Globus pallidus (tissue), 1 donor: ENCODE data around the gene MTFR1L.
A peak's percentile ranks its signal among the peaks of the same experiment; 100 is the strongest.
"Not testable (repeated sequence)": the region's sequence is repeated elsewhere in the genome, so short reads cannot be mapped to it uniquely, and the experiment has no call there.

ENCODE experiments used
- DNase-seq: peaks from one replicate; pipeline ENCODE4 v3.0.0-alpha.2; 2015; ENCODE audit warnings: low spot score

Gene MTFR1L

DNA sequence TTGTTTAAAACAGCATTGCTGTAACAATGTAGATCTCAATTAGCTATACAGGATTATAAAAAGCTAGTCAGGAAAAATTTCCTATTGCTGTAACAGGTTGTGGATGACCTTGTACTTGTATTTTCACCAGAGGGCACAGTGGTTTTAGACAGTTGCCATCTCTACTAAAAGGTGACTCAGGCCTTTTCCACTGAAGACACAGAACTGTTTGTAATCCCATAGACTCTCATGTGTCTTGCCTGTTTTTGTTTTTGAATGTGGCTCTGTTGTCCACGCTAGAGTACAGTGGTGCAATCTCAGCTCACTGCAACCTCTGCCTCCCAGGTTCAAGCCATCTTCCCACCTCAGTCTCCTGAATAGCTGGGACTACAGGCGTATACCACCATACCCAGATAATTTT, 5.9 kb downstream of the MTFR1L start:
- DNase-seq: no peak

DNA sequence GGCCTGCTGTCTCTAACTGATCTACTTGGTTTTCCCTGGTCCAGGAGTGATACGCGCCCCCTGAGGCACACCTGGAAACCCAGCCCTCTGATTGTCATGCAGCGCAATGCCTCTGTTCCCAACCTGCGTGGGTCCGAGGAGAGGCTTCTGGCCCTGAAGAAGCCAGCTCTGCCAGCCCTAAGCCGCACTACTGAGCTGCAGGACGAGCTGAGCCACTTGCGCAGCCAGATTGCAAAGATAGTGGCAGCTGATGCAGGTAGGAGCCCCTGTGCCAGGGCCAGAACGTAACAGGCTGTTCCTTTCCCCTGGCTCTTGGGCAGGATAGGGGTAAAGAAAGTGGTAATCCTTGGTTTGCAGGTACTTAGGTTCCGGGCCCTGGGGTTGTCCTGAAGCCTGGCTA, 6.8 kb downstream of the MTFR1L start:
- DNase-seq: no peak

DNA sequence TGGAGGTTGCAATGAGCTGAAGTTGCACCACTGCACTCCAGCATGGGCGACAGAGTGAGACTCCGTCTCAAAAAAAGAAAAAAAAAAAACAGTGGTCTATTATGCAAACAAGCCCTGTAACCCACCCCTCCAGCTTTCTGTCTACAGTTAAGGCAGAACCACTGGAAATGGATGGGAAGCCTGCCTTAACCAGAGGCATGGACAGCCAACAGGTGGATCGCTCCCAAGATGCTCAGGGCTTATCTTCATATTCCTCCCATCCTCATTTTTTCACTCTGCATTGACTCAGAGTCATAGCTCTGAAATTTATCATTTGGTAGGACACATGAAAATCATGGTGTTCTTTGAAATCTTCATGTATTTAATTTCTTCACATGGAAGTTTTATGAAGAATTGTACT, 8.7 kb downstream of the MTFR1L start:
- DNase-seq: no peak

DNA sequence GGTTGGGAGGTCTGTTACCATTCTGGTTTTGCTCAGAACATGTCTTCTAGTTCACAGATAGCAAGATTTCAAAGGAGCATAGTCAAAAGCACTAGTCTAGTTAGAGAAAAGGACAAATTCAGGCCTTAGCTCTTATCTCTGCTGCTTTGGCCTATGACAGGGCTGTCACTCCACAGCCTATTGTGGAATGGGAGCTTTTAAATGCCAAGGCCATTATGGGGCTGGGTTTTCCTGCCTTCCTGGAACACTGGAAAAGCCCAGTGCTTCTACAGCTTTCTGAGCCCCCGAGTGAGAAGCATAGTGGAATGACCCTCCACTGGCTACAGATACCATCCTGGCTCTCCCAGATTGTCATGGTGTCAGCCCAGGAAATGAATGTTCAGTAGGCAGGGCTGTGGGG, 9.3 kb downstream of the MTFR1L start:
- no peak for DNase-seq

DNA sequence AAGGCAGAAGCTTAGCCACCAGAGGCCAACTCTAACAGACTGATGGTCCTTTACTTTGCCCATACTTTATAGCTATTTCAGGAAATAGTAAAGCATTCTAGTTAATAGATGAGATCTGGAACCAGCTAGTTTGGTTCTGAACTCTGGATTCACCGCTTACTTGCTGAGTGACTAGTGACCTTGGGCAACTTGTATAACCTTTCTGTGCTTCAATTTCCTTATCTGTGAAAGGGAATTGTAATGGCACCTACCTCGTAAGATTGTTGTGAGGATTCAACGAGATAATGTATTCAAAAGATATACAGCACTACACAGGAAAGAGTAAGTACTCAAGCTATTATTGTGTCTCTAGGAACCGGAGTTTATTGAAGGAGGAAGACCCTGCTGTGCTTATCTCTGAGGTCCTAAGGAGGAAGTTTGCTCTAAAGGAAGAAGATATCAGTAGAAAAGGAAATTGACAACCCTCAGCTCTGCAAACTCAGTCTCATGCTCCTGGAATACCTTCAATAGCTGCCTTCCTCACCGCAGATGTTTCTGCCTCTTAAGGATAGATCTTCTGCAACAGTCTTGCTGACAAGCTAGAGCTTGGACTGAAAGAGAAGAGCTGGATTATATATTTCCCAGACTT, 11.9 kb downstream of the MTFR1L start:
- DNase-seq: no peak

DNA sequence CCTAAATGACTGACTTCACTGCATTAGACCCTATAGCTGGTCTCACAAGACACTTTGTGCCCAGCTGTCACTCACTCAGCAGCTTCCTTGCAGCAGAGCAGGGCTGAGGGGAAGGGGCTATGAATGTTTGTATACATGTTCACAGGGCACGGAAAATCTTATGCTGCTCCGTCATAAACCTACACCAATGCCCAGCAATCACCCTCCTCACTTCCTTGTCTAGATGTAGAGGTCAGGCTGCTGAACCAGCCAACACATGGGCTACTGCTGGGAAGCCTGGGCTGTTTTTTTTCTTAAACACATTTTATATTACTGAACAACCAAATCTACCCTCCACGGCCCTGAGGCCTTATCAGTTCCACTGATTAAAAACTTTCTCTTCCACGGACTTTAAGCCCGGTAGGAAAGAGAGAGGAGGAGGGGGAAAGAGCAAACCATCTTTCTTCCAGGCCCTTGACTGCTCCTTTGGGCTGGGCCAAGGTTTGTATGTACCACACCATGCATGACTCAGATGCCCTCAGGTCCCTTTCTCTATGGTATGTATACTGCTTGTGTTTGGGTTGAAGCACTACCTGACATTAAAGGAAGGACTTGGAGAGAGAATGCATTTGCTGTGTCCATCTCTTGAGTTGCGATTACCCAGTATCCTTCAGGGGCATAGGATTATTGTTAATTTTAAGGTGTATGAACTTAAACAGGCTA, 12.7 kb downstream of the MTFR1L start:
- no peak for DNase-seq

DNA sequence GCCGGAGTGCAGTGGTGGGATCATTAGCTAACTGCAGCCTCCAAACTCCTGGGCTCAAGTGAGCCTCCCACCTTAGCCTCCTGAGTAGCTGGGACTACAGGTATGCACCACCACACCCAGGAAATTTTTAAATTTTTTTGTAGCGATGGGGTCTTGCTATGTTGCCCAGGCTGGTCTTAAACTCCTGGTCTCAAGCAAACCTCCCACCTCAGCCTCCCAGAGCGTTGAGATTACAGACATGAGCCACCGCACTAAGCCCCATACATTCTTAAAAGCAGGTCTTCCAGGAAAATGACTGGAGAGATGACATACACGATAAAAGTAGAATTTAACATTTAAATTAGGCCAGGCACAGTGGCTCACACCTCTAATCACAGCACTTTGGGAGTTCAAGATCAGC, 13.4 kb downstream of the MTFR1L start:
- no peak for DNase-seq

DNA sequence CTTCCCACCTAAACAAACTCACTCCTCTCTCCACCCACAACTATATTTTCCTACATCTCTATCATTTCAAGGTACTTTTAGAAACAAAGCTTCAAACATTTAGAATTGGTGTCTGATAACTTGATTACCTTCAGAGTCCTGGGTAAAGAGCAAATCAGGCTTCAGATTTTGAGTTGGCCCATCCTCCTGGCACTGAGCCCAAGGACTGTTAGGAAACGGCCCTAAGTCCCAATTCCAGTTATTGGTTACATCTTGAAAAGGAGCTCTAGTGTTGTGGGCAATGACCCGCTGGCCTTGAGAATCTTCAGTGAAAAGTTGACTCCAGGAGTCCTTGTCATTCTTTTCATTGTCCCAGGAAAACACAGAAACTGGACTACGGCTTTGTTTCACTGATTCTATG, 15.1 kb downstream of the MTFR1L start:
- no peak for DNase-seq

DNA sequence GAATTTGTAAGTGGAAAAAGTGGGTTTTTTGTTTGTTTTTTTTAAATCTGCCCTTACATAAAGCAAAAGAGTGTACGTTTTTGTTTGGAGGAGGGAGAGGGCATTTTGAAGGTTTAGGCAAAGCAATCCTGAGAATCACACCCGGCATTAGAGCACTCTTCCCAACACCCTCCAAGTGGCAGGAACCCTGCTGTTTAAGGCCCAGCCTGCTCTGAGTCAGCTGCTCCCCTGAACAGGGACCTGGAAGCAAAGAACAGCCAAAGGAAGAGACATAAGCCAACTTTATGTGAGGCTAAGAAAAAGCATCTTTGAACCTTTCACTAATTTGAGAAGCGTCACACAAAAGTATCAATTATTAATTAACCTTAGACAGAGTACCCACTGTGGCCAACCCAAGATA, 16.9 kb downstream of the MTFR1L start:
- DNase-seq: no peak

DNA sequence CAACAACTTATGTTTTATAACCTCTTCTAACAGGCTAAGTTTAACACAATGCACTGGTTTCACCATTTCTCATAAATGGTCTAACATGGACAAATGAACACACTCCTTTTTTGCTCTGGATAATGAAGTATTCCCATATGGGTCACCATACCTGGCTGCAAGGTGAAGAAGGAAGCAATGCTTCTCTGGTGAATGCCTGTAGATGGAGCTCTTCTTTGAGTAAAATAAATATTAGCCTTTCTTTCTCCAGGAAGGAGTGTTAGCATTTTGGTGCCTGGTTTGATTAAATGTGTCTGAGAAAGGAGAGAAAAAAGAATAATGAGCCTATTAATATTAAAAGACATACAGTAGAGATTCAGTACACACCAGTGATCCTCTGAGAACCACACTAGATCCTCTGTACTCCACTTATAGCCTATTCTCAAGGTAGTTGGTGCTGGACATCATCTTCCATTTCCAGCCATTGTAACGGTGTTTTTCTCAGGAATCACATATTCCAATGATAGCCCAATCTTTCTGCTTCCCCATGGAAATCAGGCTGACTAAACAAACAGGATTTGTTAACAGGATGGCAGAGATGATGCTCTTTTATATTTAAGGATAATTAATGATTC, 17.6 kb downstream of the MTFR1L start:
- no peak for DNase-seq

DNA sequence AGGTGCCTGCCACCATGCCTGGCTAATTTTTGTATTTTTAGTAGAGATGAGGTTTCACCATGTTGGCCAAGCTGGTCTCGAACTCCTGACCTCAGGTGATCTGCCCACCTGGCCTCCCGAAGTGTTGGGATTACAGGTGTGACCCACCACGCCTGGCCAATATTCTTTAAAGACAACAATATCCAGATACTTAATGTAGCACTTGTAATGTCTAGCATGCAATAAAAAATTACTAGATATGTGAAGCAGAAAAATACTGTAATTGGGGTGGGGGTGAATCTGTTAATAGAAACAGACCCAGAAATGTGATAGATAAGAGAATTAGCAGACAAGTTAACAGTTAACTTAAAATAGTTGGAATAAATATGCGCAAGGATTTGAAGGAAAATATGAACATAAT, 20.1 kb downstream of the MTFR1L start:
- DNase-seq: not testable (repeated sequence)

DNA sequence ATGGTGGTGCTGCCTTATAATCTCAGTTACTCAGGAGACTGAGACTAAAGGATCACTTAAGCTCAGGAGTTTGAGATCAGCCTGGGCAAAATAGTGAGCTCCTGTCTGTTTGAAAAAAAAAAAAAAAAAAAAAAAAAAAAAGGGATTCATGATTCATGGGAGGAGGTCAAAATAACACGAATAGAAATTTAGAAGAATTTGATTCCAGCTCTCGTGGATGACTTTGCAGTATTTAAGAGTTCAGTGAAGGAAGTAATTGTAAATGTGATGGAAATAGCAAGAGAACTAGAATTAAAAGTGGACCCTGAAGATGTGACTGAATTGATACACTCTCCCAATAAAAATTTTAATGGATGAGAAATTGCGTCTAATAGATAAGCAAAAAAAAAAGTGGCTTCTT, 23.7 kb downstream of the MTFR1L start:
- DNase-seq: no peak

DNA sequence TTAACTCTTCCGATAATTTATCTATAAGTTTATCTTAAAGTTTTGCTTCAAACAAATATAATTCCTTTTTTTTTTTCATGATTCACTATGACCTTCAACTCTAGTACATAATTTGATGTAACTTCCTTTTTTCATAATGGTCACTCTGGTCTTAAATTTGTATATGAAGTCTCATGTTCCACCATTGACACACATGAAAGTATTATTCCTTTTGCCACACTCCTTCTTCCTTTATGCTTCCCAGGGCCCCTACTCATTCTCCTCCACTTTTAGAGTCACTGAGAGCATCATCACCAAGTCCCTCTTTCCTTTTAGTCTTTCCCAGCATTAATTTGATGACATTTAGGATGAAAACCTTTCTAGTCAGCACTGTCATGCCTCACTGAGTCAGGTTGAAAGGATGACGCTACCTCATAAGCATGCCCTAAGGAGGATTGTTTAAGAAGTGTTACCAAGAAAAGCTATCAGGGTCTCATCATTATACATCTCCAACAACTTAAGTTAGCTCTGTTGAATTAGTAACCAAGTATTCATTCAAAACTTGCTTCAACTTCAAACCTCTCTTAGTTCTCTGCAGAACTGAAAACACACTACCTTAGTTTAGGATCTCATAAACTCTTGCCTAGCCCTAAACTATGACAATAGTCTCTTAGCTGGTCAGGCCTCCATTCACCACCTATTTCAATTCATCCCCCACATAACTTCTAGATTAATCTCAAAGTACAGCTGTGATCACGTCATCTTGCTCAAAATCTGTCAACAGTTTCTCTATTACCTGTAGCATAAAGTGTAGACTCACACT, 25.0 kb downstream of the MTFR1L start:
- DNase-seq: no peak

DNA sequence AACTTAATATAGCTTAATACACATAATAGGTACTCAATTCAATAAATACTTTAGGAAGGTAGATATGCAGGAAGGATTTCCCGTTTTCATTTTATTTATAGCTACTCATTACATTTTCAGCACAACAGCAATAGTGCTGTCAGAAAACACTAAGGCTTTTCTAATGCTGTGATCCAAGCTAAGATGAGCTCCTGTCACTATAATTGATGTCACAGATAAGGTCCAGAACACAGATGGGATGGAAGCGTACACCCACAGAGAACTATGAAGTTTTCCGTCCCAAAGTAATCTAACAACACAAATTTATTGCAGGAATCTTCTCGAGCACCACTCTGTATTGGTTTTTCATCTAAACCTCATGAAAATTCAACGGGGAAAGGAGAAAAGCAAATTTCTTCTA, 25.9 kb downstream of the MTFR1L start:
- DNase-seq: no peak

DNA sequence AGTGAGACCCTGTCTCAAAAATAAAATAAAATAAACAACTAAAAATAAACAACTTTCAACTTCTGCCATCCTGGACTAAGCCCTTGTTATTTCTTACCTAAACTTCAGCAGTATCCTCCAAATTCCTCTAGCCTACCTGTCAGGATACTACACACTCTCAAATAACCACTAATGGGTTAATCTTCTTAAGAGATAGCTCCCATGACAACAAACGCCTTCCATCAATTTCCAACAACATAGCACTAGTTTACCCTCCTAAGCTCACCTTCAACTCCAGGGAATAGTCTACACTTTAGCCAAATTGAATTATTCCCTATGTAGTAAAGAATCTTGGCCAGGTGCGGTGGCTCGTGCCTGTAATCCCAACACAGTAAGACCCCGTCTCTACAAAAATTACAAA, 28.2 kb downstream of the MTFR1L start:
- DNase-seq: no peak

DNA sequence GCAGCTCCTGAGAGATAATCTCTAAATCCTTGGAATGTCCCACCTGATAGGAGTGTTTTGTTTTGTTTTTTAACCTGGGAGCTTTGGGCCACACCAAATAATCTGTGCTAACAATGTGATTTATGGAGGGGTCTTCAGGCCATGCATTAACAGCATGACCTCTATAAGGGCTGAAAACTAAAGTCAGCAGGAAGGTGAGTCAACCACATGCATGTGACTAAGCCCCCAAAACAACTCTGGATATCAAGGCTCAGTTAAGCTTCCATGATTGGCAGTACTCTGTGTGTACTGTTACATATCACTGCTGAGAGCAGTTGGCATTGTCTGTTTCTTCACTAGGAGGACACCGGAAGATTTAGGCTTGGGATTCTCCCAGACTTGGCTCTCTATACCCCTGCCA, 28.8 kb downstream of the MTFR1L start:
- DNase-seq: no peak

DNA sequence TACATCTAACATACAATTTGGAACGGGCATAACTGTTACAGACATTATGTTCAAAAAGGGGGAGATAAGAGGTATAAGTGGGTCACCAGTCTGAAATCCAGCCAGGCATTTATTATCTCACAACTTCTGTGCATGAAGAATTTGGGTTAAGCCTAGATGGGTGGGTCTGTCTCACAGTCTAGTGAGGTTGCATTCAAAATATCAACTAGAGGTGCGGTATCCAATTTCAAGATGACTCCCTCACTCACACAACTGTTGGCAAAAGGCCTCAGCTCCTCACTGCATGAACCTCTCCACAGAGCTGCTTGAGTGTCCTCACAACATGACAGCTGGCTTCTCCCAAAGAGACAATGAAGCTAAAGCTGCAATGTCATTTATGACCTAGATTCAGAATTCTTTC, 34.8 kb downstream of the MTFR1L start:
- no peak for DNase-seq

DNA sequence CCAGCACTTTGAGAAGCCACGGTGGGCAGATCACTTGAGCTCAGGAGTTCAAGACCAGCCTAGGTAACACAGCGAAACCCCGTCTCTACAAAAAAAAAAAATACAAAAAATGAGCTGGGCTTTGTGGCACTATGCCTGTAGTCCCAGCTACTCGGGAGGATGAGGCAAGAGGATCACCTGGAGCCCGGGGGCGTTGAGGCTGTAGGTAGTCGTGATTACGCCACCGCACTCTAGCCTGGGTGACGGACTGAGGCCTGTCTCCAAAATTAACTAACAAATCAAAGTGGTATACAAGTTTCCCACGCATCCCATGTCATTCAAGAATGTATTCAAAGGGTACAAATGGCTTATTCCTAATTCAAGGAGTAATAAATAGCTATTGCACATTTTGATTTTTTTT, 37.1 kb downstream of the MTFR1L start:
- no peak for DNase-seq

DNA sequence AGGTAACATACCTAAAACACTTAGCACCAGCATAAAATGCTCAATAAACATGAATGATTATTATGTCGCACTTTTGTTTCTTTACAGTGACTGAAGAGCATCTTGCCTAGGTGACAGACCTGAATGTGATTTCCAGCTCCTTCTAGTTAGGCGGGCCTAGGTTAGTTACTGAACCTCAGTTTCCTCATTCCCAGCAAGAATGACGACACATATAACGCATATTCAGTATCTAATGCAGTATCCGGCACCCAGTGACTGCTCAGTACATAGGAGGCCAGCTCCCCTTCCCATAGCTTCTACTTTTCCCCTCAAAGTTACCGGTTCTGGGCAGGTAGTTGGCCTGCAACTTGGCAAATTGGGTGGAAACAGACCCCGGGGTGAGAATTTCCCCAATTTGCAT, 38.7 kb downstream of the MTFR1L start:
- DNase-seq: no peak

DNA sequence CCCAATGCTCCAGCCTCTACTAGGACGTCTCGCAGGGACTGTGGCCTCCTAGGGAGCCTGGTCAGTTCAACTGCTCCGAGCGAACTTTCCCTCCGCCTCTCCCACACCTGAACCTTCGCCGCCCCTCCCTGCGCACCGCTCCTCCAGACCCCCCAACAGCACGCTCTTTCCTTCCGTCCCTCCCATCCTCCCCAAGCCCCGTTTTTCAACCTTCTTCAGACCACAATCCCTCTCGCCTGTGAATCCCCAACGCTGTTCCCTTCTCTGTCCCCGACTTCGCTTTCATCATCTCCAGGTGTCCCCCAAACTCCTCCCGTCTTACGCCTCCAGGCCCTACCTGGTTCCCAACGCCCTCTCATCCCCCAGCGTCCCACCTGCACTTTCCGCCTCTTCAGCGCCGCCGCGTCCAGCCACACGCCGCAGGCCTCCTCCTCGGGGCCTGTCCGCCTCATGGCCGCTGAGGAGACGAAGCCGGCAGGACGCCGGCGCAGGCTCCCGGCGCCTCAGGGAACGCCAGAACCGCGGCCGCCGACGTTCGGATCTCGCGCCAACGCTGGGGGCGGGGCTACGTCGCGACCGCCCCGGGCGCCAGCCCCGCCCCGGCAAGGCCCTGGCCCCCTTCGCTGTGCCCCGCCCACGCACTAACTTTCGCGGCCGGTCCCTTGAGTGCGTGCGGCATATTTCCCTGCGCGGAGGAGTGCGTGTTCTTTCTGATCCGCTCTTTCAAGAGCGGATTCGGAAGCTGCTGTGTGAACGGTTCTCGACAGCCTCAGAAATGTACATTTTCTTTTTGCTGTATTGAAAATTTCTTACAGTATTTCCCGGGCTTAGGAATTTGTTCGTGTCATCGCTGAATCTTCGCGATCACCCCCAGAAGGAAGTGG, 39.4 kb downstream of the MTFR1L start, which contains the start of gene AUNIP:
AUNIP (minus strand) TSS at position 552 of the 884 bp plus-strand sequence; CDS start at position 452, 100 bp downstream.
- peak; percentile 65 for DNase-seq
